IPS DF 19.7 (cell line): ENCODE measurements around the gene PRR5L.
"Not testable (repeated sequence)": the region's sequence is repeated elsewhere in the genome, so short reads cannot be mapped to it uniquely, and the experiment has no call there.

ENCODE experiments used
- DNase-seq: peaks from one replicate; pipeline ENCODE4 v3.0.0-alpha.2; 2013; ENCODE audit warnings: low read depth, low spot score

The PRR5L gene

DNA sequence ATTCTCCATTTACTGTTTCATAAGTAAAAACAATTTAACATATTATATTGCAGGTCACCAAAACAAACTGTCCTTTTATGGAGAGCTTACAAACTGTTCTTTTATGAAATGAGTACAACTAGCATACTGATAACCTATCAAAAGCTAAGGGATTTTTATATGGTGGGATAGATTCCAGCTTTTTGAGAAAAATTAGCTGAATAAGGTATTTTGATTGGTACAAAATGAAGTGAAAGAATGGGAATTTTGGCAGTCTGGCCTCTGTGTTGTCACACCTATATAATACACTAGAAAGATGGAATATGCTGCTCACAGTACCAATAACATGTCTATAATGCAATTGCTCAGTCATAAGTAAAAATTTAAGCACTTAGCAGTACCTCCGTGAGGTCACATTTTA, 202.6 kb downstream of the PRR5L start:
- DNase-seq: no peak

DNA sequence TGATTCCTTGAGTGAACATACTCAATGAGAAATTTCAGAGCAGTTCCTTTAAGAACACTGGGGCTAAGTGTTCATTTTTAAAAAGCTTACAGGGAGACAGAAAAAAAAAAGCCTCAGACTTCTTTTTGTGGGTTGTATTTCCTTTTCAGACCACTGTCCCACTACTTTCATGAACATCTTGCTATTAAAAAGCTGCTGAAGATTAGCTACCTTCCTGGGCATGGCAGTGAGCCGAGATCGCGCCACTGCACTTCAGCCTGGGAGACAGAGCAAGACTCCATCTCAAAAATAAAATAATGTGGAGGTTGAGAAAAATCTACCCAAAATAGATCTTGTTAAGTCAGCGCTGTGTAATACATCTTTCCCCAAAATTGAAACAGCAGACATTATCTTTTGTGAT, 203.2 kb downstream of the PRR5L start:
- DNase-seq: no peak

DNA sequence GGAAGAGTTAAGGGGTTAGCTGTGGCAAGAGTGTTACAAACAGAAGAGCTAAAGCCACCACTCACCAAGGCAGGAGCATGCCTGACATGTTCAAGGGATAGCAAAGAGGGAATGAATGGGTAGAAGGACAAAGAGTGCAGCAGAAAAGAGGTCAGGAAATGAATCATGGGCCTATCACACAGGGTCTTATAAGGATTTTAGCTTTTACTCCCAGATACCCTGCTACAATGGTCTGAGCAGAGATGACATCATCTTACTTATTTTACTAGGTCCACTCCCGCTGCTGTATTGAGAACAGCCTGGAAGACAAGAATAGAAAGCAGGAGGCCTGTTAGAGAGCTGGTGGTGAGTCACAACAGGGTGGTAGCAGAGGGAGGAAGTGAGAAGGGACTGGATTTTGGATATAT, 204.2 kb downstream of the PRR5L start:
- DNase-seq: no peak

DNA sequence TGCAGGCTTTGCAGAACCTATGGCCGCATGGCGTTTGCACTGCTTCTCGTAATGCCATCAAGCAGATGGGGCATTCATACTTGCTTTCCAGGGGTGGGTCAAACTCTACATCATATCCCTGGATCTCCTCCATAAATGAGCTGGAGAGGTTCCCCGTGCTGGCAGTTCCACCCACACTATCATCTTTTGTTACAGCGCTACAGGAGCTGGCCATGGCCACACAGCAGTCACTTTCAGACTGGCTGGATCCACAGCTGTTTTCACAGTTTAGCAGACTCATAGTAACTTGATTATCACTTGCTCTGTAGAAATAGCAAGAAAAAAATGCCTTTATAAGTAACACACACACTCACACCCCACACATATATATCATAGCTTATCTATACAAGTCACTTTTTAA, 205.1 kb downstream of the PRR5L start:
- no peak for DNase-seq

DNA sequence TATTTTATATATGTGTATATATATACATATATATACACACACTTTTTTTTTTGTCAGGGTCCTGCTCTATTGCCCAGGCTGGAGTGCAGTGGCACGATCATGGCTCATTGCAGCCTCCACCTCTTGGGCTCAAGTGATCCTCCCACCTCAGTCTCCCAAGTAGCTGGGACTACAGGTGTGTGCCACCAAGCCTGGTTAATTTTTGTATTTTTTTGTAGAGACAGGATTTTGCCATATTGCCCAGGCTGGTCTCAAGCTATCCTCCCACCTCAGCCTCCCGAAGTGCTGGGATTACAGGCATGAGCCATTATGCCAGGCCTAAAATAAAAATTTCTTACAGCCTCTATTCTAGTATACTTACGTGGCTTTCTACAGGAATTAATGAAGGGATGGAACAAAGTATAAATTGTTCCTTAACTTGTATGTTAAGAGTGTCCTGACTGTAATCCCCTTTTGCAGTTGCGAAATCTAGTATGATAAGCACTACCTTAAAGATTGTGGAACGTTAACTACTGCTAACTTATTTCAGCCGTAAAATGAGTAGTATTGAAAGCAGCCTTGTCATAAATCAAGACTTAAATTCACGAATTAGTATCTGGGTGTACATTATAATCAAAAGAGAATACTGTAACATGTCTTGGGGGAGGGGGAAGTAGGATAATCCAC, 211.9 kb downstream of the PRR5L start:
- no peak for DNase-seq

DNA sequence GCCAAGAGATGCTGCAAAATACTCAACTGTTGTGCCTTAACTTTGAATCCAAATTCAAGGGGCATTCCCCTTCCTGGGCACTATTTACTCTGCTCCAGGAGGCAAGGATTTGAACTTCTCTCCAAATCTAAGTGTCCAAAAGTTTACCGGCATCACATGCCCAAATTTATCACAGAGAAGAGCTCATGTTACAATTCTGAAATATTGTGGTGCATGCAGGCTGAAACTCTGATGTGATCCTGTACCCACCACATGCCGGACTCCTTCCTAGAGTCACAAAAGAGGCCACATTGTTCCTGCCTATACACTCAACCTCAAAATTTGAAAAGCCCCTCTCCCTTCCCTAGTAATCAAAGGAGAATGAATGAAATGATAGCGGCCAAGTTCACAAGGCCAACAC, 212.7 kb downstream of the PRR5L start:
- no peak for DNase-seq

DNA sequence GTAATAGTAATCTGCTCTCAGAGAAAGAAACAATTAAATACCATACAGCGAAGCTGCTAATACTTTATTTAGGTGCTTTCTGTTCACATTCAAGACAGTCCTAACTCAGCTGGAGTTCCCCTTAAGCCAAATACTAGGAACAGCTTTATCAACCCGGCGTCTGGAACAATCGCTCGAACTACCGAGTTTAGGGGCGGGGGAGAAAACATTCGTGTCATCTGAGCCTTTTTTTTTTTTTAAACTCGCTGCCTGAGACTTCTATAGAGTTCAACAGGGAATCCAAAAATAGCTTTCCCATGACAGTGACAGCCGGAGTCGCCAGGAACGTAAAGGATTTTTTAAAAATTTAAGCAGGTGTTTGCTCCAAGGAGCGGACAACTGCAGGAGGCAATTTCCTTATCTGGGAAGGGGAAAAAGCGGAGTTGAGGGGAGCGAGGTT, 213.1 kb downstream of the PRR5L start:
- DNase-seq: no peak

DNA sequence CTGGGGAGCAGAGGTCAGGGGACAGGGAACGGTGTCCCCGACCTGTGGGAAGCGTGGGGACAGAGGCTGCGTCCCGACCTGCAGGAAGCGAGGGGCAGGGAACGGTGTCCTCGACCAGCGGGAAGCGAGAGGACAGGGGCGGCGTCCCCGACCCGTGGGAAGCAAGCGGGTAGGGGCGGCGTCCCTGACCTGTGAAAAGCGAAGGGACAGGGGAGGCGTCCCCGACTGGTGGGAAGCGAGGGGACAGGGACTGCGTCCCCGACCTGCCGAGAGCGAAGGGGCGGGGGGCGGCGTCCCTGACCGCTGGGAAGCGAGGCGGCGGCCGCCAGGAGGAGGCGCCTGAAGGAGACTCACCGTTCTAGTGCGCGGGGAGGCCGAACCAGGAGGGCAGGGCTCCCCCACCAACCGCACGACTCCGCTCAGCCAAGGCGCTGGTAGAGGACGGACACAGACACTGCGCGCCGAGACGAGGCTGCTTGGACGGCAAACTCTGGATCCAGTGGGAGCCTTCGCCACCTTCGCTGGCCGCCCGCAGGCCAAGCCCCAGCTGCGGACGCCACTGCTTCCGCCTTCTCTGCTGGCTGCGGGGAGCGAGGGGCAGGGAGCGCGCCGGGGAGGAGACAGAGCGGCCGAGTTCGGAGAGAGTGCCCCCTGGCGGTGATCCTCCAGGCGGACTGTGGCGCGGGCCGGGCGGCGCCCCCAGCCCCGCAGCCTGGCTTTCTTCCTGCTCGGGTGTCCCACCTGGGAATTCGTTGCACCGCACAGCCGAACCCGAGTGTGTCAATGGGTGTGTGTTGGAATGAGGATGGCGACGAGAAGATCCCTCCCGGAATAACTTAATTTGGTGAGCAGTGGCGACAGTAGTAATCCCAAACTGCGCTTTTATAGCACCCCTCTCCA, 213.9 kb downstream of the PRR5L start, which contains the start of gene TRAF6:
Gene TRAF6, minus strand, starts transcription at position 579 of the 900 bp plus-strand sequence. CDS start 8,757 bp downstream, outside the sequence.
- DNase-seq: peak; percentile 38

DNA sequence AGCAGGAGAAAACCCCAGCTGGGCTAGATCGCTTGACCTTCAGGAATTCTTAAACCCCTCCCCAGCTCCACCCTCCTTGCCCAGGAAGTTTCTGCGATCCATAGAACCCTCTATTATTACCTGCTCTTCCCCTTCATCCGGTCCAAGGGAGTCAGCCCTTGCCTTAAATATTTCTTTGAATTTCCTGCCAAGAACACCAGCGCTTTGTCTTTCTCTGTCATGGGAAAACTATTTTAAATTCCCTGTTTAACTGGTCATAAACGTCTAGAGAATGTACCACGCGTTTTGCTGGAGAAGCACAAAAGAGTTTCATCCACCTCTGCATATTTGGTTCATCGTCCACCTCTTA, 214.5 kb downstream of the PRR5L start:
- no peak for DNase-seq

DNA sequence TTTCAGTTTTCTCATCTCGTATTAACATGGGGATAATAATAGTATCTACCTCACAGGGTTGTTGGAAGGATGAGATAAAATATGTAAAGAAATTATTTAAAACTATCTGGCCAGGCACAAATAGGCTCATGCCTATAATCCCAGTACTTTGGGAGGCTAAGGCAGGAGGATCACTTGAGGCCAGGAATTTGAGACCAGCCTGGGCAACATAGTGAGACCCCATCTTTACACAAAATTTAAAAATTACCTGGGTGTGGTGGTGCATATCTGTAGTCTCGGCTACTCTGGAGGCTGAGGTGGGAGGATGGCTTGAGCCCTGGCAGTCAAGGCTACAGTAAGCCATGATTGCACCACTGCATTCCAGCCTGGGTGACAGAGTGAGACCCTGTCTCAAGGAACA, 215.0 kb downstream of the PRR5L start:
- DNase-seq: not testable (repeated sequence)

DNA sequence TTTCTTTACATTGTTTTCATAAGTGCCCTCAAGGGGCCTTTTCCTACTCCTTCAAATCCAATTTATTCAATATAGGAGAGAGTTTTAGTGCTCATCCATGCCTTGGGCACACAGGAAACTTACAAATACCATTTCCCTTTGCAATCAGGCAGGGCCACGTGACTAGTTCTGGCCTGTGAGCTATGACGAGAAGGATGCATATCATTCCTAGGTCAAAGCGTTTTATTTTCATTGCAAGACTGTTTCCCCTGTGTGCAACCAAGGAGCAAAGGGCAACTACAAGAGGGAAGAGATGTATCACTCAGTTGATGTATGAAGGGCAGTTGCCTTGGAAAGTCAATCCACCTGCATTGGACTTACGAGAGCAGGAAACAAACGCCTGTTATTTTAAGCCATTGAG, 215.9 kb downstream of the PRR5L start:
- no peak for DNase-seq

DNA sequence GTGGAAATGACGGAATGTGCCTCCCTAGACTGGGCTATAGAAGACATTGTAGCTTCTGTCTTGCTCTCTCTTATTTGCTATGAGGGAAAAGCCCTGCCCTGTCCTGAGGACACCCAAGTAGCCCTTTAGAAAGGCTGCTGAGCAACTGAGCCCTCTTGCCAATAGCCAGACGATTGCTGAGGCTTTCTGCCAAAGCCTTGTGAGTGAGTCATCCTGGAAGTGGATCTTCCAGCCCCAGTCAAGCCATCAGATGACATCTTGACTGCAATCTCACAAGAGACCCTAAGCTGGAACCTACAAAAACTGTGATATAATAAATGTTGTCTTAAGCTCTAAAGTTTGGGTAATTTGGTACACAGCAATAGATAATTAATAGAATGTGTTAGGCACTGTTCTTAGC, 217.9 kb downstream of the PRR5L start:
- DNase-seq: no peak
